Measurements from ENCODE around the gene COPS7B.

- TF ChIP-seq CTCF (IDR thresholded peaks at IDR 0.05) (no peak), POLR2A (IDR thresholded peaks at IDR 0.05) (no peak)
Measured at GRCh38 chr2:231821908-231822307, 35.7 kb downstream of the COPS7B start.
